GM19193 (cell line): ENCODE data around the gene NAA40.

Experiments used
- POLR2A ChIP-seq: IDR thresholded peaks from 4 replicates; pipeline ENCODE4 v1.6.1; 2011; ENCODE audit not compliant: insufficient read depth, insufficient read length; ENCODE audit errors: extremely low read depth

Gene NAA40

GRCh38 chr11:63918507-63919191, 20.2 kb upstream of the NAA40 start:
- TF ChIP-seq POLR2A: no peak

GRCh38 chr11:63919267-63920125, 19.3 kb upstream of the NAA40 start:
- TF ChIP-seq POLR2A: no peak

- no peak for TF ChIP-seq POLR2A
Measured at GRCh38 chr11:63920126-63920938, 18.5 kb upstream of the NAA40 start.

- TF ChIP-seq POLR2A: no peak
Measured at GRCh38 chr11:63920939-63921417, 17.8 kb upstream of the NAA40 start.

- TF ChIP-seq POLR2A: no peak
Measured at GRCh38 chr11:63922673-63923192, 16.1 kb upstream of the NAA40 start.

GRCh38 chr11:63923319-63923718, 15.5 kb upstream of the NAA40 start:
- no peak for TF ChIP-seq POLR2A

GRCh38 chr11:63929616-63930015, 9.2 kb upstream of the NAA40 start:
- no peak for TF ChIP-seq POLR2A

GRCh38 chr11:63931045-63931444, 7.8 kb upstream of the NAA40 start:
- no peak for TF ChIP-seq POLR2A

- no peak for TF ChIP-seq POLR2A
Measured at GRCh38 chr11:63931876-63932275, 6.9 kb upstream of the NAA40 start.

GRCh38 chr11:63933459-63933858, 5.3 kb upstream of the NAA40 start:
- TF ChIP-seq POLR2A: no peak

GRCh38 chr11:63937713-63938478, 906 bp upstream of the NAA40 start:
- TF ChIP-seq POLR2A: no peak

- TF ChIP-seq POLR2A: no peak
Measured at GRCh38 chr11:63939397-63939891, 642 bp downstream of the NAA40 start.

GRCh38 chr11:63940786-63941185, 2.0 kb downstream of the NAA40 start:
- no peak for TF ChIP-seq POLR2A

GRCh38 chr11:63941901-63942300, 3.1 kb downstream of the NAA40 start:
- TF ChIP-seq POLR2A: no peak
